ENCODE results near the gene FSHR.

Gene FSHR

DNA sequence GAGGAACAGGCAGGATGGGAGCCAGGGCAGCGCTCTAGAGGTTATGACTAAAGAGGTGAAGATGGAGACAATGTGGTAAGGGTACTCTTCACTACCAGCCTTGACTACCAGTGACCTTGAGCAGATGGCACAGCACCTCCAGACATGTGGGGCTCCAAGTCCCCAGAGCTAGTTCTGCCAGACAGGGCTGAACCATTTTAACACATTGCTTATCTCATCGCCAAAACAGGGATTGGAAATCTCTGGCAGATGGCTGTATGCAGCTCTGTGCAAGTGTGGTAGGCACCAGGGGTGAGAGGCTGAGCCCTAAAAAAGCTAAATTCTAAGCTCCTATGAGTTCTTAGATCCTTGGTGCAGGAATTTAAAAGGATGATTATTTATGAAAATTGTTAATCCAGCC is 41.3 kb downstream of the FSHR start:
- DNase-seq (ENCODE audit: low read depth in 2 of 2), result no peak

DNA sequence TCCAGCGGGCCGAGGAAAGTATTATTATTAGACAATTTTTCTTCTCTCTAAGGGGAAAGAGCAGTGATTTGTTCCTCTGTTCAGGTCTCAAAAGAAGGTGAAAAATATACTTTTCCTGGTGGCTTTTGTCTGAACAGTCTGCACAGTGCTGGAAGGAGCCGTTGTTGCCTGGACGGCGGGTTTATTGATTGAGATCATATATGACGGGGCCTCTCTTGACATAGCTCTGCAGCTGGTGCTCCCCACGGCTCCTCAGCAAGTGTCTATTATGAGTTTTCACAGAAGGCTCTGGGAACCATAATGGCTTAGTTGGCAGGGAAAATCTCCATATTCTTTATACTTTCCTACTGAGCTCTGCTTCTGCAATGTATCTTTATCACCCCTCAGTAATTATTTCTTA is 42.9 kb downstream of the FSHR start:
- no peak for DNase-seq (ENCODE audit: low read depth in 2 of 2)

DNA sequence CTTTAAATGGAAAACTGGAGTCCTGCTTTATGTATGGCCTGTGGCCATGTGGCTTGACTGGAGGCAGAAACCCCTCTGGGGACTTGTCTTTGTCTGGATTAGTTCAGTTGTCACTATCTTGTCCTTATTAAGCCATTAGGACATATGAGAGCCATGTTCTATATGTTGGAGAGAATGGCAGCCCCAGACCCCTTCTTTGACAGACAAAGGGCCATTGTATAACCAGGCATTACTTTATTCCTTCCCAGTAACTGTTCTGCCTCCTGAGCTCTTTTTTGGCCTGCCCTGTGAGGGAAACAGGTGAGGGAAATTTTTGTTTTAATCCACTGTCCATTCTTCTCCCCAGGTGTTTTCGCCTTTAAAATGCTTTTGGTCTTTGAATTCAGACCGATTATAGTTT is 43.3 kb downstream of the FSHR start:
- DNase-seq (ENCODE audit: low read depth in 2 of 2), result no peak

DNA sequence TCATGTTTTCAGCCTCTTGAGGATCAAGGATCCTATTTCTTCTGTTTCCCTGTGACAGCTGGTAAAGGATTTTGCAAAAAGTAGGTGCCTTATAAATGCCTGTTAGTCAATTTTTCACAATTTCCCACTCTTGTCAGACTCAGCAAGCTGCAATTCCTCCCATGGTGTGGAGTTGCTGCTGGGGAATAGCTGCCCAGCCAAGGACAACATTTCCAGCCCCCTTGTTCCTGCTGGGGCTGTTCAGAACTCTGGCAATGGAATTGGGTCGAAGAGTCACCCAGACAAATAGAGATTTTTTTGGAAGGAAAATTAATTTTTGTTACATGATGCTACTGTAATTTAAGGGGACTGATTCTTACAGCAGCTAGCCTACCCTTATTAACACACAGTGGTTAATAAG is 43.7 kb downstream of the FSHR start:
- DNase-seq (ENCODE audit: low read depth in 2 of 2), result no peak

DNA sequence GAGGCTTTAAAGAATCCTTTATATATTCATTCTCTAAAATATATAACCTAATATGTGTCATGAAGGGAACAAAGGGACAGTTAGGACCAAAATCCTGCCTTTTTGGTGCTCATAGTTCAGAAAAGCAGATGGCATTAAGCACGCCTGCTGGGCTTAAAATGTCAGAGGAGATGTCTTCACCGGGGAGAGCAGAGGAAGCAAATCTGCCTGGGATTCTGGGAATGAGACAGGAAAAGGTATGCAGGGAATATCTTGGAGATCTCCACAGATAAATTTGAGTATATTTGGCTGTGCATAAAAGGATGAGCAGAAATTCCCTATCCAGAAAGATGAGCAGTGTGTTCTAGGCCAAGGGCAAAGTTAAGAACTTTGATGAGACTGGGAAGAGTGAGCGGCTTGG is 45.5 kb downstream of the FSHR start:
- DNase-seq (ENCODE audit: low read depth in 2 of 2), result no peak

DNA sequence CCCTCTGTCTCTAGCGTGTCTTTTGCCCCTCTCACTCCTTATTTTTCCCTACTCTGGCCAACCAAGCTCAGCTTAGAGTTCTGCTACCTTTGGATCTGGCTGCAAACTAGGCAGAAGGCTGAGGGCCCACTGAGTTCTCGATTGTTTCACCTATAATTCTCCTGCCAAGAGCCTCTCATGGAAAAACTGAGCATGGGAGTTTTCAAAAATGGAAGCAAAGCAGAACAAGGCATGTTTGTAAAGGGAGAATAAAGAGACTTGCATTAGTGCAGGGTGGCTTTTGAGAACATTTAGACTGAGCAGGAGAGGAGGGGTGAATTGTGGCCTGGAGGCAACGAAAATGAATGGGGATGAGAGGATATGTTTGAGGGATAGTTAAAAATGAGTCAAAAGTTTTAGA is 45.9 kb downstream of the FSHR start:
- DNase-seq (ENCODE audit: low read depth in 2 of 2), result no peak

DNA sequence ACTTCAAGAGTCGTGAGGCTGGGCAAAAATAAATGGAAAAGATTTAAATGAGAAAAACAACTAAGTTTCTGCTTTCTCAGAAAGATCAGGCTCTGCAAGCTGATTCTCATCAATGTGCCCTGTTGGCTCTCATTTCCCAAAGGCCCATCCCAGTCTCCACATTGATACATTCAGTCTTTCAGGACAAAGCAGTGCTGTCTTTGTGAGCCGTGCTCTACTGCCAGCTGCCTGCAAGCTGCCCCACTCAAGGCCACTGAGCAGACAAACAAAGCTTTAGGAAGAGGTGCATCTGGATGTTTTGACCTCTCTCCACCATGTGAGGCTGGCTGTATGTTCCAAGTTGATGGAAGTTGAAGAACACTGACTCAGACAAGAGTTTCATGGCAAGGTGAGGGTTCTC is 48.8 kb downstream of the FSHR start:
- DNase-seq (ENCODE audit: low read depth in 2 of 2), result no peak

DNA sequence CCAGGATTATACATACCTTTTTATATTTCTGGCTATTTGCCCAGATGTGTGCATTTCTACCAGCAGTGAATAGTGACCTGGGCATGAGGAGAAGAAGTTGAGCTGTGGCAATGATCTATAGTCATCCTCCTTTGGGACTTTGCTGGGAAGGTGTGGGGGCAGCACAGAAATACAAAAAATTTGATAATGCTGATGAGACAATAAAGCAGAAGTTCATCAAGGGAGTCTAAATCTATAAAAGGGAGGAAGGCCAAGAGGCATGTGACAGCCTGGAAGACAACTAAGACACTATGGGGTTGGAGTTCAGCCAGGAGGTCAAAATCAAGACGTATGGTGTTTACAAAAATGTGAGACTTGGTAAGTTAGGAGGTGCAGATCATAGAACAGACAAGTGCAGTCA is 52.2 kb downstream of the FSHR start:
- no peak for DNase-seq (ENCODE audit: low read depth in 2 of 2)

DNA sequence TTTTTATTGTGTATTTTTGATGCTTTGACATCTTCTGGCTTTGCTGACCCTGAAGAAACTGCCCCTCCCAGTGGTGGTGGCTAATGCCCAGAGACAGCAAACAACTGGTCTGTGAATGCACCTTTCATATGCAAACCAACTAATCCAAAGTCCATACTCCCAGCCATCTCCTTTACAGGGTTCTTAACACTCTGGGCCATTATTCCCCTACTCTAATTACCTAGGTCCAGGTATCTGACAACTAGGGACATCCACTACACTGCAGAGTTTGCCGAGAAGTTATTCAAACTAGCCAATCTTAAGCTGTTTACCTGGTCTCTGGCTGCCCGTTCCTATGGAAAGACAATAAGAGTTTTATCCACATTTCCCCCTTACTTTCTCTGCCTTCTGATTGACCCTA is 73.6 kb downstream of the FSHR start:
- no peak for DNase-seq (ENCODE audit: low read depth in 2 of 2)

DNA sequence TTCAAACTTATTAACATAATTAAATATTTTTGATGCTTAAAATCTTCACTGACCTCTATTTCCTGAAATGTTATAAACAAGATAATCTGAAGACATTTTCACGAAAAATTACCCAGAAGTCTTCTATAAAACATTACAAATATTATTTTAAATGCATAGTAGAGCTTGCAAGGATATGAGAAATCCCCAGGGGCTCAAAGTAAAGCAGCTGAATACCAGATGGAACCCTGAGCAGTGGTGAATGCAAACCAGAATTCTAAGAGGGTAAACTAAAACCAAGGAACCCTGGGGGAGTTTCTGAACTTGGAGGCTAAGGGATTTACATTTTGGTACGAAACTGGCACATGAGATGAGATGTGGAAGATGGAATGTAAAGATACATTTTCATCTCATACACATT is 83.6 kb downstream of the FSHR start:
- DNase-seq (ENCODE audit: low read depth in 2 of 2), result no peak

DNA sequence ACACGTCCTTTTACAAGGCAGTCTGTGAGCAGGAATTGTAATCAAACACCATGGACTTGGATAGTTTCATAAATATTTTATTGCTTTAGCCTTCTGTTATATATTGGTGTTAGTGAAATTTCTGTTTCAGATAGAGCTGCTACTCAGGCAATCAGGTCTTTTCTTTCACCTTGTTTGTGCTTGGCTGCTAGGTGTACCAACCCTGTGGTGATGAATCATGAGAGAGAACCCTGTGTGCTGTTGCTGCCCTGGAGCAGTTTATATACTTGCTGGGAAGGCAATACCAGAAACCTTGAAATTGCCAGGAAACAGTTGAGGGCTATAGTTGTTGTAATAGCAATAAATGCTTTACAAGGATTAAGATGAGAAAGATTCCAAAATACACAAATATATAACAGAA is 84.5 kb downstream of the FSHR start:
- no peak for DNase-seq (ENCODE audit: low read depth in 2 of 2)

DNA sequence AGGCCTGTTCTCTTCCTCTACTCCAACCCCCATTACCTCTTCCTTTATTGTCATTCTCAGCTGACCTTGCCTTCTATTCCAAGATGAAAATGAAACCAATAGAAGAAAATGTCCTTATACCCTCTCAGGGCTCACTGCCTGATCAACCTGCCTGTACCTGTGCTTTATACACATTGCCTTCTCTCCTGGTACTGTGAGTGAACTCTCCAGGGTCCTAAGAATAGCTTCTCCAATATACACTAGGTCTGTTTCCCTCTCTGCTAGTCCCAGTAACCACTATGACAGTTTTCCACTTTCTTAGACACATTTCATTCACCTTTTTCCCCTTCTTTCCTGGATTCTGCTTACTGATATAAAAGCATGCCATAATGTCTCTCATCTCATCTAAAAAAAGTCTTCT is 85.7 kb downstream of the FSHR start:
- no peak for DNase-seq (ENCODE audit: low read depth in 2 of 2)

DNA sequence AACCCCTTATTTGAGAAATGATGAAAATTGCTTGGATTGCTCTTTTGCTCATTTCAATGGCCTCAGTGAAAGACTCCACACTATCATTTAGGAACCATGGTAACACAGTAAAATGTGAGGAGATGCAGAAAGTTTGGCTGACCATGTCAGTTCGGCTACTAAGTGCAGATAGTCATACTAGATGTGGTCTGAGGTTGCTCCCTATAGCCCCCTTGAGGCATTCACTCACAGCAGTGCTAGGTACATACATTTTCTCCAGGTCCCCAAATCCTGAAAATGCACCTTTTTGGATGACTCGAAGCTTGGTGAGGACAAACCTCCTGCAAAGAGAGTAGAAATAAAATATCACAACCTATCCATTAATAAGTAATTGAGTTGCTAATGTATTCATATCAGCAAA is 86.3 kb downstream of the FSHR start:
- no peak for DNase-seq (ENCODE audit: low read depth in 2 of 2)

DNA sequence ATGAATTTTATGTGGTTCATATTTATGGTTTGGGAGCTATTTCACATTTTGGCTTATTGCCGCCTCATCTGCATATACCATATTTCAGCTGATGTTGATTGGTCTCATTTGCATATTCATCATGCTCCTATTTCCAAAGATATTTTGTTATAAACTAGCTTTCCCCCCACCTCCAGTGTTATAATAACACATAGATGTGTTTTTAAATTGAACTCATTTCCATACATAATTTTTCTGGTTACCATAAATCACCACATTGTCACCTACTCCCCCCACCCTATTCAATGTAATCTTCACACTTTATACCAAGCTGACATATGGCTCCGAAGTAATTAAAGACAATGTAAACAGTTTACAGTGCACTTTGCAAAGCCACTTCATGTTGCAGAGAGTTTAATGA is 101.2 kb downstream of the FSHR start:
- no peak for DNase-seq (ENCODE audit: low read depth in 2 of 2)

DNA sequence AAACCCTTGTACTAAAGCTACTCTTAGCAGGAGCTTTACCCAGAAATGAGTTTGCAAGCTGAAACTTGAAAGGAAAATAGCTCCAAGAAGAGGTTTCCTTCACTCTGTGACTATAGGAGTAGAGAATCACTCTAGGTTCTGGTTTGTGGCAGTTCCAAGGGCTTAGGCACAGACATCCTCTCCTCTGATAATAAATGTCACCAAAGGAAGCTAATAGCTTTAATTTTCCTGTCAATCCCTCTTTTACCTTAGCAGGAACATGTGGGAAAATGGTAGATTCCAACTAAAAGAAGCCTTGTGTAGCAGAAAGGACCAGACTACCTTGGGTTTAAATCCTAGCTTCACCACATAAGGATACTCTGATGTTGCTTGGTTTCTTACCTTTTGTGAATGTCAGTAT is 104.0 kb downstream of the FSHR start:
- no peak for DNase-seq (ENCODE audit: low read depth in 2 of 2)

DNA sequence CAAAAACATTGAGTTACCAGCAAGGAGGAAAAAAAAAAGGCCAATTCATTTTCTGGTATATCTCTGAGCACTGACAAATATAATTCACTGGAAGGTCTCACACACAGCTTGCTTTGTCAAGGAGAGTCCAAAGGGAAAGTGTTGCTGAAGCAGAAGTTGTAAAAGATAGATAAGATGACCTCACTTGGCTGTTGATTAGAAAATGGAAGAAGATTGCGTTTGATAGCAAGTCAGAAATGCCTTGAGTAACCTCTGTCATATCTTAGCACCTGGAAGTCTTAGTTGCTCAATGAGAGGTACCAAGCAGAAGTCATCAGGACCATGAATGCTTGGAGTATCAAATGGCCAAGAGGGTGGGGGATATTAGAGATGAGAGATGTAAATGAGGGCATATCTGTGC is 105.2 kb downstream of the FSHR start:
- DNase-seq (ENCODE audit: low read depth in 2 of 2), result no peak

DNA sequence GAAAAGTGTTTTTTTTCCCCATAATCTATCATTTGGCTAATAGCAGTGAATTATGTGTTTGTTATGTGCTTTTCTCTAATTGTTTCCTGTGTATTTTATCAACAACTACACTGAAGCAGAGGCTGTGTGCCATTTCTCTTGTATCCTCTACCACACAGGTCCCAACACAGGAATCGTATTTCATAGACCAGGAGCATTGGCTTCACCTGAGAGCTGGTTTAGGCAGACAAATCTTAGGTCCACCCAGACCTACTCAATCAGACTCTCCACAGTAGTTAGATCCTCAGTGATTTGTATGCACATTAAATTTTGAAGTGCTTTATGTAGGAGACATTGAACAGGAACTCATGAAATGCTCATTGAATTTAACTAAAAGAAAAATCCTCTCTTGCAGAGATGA is 109.2 kb downstream of the FSHR start:
- no peak for DNase-seq (ENCODE audit: low read depth in 2 of 2)

DNA sequence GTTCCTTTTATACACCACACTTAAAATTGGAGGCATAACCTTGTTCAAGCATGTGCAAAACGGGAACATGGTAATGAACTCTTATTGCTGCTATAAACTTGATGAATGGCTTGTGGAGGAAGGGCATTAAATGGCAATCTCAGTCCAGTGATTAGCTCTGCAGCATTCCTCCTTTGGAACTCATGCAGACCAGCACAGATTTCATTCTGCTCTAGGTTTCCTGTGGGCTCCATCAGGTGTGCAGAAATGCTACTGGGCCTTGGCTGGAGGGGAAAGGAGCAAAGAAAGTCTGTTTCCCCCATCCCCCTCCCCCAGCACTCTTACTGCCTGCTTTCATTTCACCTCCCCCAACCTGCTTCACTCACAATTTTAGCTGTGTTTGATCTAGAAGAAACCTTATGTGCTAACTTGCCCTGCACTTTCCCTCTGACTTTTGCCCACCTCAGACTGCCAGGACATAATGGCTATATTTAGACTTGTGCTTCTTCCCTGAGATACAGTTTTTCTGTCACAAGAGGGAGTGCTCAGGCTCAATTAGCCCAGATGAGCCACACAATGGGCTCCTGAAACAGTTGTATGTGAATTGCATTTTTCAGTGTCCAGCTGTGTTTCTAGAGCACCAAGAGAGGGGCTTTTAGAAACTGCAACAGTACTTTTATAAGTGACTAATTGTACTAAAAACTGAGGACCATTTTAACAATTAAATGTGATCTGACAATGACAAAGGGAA is 109.8 kb downstream of the FSHR start:
- DNase-seq (ENCODE audit: low read depth in 2 of 2), result no peak

DNA sequence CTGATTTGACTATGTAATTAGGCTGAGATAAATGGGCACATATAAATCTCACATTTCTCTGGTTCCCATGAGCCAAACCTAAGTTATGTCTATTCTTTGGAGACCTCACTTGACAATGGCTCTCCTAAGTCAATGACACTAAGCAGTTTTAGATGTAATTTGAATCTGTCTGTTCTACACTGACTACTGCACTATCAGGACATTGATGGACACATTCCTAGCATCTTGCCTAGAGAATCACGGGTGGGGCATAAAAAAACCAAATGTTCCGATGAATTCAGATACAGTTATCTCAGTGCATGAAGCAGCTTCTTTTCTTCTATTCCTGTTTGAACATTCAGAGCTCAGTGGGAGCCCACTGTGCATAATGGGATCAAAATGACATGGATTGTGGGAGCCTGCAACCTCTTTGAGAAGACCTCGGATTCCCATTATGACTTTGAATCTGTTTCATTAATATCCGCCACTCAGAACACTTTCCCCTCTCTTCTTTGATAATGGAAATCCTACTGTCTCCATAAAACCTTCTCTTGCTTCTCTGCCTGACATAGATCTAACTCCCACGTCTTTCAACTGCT is 110.8 kb downstream of the FSHR start:
- DNase-seq (ENCODE audit: low read depth in 2 of 2), result no peak

DNA sequence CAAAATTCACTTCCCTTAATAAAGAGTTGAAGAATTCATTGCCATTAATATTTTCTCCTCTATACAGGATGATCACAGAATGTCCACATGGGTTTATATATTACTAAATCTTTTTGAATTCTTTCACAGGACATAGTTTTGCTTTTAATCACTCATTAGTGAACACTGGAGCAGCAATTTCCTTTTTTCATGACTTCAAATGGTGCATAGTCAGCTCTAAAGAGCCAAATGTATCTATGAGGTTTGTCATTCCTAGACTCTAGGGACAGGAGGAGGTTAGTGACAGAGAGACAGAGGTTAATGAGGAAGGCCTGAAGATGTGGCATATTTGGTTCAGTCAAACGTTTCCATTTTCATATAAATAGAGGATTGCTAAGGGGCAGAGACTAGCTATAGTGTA is 111.8 kb downstream of the FSHR start:
- DNase-seq (ENCODE audit: low read depth in 2 of 2), result no peak

DNA sequence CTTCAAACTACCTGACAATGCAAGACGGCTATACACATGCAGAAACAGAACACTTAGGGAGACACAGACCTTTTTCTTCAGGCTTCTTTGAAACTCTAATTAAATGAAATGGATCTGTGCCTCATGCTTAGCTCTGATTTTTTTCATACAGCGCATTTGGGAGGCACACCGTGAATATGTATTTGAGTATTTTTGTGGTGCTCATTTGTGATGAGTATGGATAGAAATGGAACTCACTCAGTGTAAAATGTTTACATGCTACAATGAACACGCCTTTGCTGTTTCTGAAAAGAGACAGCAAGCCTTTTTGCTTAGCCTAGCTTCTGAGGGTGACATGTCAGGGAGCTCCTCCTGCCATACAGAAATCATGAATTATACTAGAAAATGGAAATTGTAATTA is 113.3 kb downstream of the FSHR start:
- no peak for DNase-seq (ENCODE audit: low read depth in 2 of 2)

DNA sequence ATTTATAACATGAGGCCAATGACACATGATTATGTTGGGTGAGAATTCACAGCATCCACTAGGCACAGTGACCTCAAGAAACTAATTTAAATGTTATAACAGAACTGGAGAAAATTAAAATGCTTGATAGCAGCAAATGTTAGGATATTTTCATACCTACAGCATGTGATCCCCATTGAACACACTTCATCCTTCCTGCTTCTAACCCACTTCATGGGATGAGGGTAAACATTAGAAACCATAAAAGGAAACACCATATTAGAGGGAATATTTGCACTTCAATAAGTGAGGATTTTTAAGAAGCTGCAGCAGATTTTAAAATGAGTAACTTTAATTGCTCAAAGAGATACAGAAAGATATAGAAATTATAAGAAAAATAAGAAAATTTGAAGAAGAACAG is 117.1 kb downstream of the FSHR start:
- DNase-seq (ENCODE audit: low read depth in 2 of 2), result no peak

DNA sequence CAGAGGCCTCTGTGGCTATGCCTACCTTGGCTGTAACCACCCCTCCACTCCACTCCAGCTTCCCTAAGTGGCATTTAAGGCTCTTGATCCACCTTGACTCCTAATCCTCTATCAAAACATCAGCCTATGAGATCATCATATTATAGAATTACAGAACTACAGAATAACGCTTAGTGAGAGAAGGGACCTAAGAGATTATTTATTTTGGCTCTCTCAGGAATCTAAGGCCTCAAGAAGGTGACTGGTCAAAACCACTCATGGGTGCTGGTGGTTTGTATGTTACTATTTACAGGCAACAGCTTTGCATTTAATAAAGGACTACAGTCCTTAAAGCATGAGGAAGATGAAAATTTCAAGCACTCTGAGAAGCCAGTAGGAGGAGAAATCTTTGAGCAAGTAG is 118.8 kb downstream of the FSHR start:
- DNase-seq (ENCODE audit: low read depth in 2 of 2), result no peak
